Limb (tissue), 2 donors: ENCODE measurements around the gene SNX3.

Experiments used
- DNase-seq, 2 donors: peaks; one replicate each; pipeline ENCODE4 v3.0.0-alpha.2; 2016; ENCODE audit errors: extremely low spot score in 2 of 2

Gene SNX3

DNA sequence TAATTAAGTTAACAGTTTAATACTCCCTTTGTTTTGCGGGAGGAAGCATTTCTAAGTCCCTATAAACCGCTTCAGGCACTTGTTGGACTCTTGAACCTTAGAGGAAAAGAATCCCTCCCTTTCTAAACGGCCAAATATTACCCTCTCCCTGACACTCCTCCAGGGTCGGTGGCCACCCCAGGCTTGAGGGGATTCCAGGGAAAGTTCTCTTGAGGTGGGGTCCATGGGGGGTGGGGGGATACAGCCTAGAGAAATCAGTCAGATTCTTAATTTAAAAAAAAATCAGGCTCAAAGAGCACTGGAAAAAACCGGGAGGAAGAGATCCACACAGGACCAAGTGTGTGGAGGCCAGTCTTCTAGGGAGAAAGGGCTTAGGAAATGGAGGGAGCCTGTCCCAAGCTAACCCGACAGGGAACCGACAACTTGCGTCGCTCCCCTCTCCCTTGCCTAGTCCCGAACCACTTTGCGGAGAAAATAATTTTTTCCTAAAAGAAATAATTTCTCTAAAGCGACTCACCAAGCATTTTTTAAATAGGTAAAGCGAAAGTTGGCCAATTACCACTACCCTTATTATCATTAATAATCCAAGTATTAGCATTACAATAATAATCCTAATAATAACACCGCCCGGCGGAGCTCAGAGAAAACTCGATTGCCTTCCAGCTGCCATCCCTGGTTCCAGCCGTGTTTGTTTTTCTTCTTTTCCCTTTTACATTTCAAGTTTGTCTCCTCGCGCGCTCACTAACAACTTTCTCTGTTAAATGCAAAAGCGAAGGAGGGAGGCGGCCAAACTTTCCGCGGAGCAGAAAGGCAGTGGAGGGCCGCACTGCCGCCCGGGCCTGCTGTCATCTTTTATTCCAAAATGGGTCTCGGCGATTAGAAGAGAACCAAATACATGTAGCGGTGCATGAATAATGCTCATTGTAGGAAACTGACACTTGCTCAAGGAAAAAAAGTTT is 90.2 kb downstream of the SNX3 start:
- no peak for DNase-seq

GRCh38 chr6:108169464-108170331 is 91.1 kb downstream of the SNX3 start:
- DNase-seq = no peak

- DNase-seq = peak in 1 of 2 donors; percentile 68
Measured at GRCh38 chr6:108168501-108169463, 92.1 kb downstream of the SNX3 start.

DNA sequence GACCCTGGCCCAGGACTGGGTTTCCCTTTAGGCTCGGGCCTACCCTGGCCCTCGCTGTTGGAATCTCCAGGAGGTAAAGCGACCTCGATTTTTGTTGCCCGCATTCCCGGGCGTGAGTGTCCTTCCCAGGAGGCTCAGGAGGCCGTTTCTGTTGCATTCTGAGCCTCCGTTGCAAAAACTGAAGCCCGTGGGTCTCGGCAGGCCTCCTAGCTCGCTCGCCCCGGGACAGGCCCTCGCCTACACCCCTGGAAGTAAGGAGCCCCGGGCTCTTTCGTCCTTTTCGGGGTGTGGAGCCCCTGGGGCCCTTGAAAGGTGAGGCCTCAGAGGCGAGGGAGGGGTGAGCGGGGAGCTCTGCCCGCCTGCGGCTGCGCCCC is 92.8 kb downstream of the SNX3 start:
- DNase-seq = no peak

DNA sequence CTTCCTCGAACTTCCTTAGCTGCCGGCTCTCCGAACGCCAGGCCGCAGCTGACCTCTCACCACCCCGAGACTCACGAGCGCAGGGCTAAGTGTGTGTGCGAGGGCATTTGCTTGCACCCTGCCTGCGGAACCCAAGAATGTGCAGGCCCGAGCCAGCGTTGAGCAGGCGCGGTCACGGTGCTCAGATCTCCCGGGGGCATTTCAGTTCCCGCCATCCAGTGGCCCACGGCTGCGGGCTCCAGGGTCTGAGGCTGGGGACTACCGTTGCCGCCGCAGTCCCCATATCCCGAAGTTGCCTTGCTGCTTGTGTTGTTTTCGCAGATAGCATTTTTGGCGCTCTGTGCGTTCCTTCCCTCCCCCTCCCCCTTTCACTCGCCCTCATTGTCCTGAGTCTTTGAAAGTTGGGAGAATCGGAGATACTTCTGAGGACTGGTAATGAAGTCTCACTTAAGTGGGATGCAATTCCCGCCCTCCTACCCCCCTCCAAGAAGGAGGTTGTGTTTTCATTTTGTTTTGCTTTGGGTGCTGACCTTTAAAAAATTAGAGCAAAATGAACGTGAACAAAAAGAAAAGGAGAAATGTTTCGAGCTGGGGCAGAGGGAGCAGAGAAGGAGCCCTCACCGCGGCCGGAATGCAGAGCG is 93.3 kb downstream of the SNX3 start:
- DNase-seq = peak in 1 of 2 donors; percentile 45

DNA sequence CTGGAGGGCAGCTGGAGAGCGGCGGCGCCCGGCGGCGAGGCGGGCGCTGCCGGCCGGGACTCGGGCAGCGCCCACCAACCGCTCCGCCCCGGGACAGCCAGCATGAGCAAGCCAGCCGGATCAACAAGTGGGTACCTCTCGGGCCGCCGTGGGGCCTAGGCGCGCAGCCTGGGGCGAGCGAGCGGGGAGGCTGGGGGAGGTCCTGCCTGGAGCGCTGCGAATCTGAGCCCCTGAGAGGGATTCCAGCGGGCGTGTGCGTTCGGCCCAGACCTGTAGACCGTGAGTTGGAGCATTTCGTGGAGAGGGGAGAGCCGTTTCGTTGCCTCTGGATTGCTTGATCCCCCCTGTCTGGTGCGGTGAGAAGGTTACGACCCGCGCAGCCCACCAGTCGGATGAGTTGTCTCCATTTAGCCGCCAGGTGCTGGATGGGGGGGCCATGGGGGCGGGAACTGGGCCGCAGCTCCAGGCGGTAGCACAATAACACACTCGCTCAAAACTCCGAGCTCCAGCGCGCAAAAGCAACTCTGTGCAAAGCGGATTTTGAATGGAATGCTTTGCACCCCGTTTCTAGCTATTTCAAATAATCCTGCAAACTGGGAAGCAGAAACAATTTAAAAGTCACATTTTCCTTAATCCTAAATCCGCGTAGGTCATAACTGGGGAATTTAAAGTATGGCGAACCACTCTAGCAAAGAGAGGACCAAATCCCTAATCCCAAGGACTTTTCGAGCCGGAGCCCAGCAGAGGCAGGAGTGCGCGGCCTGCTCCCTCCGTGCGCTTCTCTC is 94.0 kb downstream of the SNX3 start:
- DNase-seq = peak in 1 of 2 donors; percentile 44

GRCh38 chr6:108165714-108166663 is 94.9 kb downstream of the SNX3 start, which contains the start of gene NR2E1:
NR2E1 (plus strand) TSS chr6:108166022; CDS start chr6:108166766, 744 bp downstream.
- peak in 1 of 2 donors; percentile 46 for DNase-seq

DNA sequence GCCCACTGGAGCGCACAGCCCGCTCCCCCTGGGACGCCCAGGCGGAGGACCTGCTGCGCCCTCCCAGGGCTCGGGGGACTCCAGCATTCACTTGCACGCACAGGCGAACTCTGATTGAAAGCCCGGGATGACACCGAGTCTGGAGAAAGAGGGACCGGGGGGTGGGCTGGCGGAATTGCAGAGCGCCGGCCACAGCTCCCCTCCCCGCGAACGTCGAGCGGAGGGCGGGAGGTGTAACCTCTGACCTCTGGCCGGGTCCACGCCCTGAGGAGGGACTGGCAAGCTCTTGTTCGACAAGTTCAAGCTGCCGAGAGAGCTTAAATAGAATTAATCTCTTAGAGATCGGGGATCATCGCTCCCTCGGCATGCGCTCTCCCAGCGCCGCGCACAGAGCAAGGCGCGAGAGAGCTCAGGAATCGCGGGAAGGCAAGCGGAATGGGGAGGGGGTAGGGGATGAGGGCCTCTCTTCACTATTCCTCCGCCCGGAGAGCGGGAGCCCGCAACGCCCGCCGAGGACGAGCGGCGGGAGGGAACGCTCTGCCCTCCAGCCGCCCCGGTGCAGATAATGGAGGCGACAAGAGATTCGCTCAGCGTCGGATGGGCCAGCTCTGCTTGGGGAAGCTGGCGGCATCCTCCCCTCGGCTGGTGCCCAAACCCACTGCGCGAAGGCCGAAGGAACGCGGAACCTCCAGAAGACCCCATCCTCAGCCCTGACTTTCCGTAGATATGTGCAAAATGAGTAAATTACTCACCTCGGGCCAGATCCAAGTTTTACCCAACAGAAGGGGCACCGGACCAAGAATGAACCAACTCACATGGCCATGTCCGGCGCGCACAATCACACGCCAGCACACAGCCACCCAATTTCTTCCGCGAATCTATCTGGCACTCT is 95.8 kb downstream of the SNX3 start:
- peak in 1 of 2 donors; percentile 41 for DNase-seq

DNA sequence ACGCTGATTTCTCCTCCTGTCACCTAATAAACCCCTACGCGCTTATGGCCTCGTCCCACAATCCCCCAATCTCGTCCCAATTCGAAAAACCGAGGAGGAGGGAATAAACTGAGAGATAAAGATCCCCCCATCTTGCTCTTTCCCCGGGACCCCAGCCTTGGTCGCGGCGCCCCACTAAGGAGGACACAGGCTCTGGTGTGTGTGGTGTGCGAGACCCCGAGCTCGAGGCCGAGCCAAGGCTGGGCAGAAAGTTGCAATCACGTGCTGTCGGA is 96.4 kb downstream of the SNX3 start:
- DNase-seq = no peak

DNA sequence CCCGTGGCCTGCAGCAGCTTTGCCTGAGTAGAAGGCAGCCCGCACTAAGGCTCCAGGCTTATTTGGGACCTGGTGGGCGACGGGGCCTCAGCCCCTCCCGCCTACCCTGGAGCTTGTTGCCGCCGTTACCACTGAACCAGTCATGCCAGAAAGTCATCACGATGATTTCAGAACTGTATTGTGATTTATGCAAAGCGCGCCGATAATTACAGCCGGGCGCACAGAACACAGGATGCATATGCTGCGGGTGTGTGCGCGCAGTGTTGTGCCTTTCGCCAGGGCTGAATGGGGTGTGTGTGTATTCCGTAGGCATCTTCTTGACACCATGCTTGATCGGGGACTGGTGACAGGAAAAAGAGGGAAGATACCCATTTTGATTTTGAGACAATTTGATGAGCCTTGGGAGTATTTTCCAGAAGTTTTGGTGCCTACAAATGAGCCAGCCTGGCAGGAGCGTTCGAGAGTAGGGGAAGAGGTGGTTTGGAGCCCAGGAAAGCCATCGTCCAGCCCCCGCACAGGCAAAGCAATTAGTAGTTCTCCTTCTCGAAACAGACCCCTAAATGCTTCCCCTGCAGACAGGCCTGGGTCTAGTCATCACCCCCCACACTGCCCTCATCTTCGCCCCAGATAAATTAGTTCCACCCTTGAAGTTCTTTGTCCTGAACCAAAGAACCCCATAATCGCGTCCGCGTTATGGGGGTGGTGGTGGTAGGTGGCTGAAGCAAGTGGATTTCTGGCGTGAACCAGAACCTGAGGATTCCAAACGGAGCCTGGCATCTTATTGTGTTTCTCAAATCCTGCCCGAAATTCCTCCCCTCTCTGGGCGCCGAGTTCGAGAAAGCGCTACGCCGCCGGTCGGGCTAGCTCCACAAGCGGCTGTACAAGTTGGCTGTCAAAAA is 96.9 kb downstream of the SNX3 start:
- no peak for DNase-seq

GRCh38 chr6:108163267-108163643 is 97.6 kb downstream of the SNX3 start:
- DNase-seq = no peak

DNA sequence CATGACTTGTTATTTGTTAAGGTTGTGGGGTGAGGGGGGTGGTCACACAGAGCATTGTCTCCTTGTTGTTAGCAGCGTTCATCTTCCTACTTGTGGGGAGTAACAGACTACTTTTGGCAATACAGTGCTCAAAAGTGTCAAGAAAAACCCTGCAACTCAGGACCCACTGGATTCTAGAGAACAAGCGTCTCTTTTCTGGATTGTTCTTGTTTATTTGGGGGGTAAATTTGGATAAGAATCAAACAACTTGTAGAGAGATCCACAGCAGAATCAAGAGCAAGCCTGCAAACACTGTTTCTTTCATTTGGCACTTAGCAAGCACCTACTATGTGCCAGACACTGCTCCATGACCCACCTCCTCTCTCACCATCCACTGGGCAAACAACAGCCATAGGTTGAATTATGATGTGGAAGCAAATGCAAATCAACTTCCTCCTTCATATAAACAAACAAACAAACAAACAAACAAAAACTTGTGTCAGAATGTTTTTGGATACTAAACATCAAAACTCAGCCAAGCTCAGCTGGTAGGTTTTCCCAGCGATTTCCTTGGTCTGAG is 99.0 kb downstream of the SNX3 start:
- no peak for DNase-seq
